HG03039 (cell line): ENCODE data around the gene TTYH3.
"Not testable (repeated sequence)": the region's sequence is repeated elsewhere in the genome, so short reads cannot be mapped to it uniquely, and the experiment has no call there.

Experiments used
- ATAC-seq: cut with Tn5 transposase; IDR thresholded peaks from one replicate; pipeline ENCODE4 v1.9.1; 2021; ENCODE audit warnings: mild to moderate bottlenecking, moderate library complexity; ENCODE audit not compliant: unreplicated experiment

TTYH3 gene

DNA sequence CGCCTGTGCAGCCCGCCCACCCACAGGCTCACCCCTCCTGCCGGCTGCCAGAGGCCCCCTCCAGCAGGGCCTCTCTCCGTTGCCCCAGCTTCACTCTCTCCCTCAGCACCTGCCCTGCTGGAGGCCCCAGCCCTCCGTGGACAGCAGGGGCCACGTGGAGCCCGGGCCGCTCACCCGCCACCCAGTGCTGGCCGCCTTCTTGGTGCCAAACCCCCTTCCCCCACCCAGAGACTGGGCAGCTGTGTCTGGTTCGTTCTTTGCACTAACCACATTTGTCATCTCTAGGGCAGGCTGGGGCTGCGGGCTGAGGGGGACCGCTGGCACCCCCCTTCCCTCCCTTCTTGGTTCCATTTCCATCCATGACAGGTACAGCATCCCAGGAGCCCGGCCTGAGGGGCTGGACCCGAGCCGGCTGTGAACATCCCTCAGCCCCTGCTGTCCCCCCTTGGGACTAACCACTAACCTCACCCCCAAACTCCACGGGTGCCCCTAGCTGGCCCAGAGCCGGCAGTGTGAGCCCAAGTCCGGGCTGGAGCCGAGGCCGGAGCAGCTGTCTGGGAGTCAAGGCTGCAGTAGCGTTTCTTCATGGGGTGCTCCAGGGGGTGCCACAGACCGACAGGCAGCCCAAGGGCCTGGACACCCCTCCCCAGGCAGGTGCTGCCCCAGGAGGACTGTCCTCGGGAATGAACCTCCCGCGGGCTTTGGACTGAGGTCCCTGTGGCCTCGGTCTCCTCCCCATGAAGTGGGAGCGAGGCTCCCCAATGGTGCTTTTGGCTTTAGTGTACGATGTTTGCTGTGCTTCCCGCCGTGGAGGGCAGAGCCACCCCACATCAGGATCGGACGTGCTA is 30.7 kb downstream of the TTYH3 start:
- ATAC-seq, result no peak

- no peak for ATAC-seq
Observed at GRCh38 chr7:2663121-2663886, 31.5 kb downstream of the TTYH3 start.

DNA sequence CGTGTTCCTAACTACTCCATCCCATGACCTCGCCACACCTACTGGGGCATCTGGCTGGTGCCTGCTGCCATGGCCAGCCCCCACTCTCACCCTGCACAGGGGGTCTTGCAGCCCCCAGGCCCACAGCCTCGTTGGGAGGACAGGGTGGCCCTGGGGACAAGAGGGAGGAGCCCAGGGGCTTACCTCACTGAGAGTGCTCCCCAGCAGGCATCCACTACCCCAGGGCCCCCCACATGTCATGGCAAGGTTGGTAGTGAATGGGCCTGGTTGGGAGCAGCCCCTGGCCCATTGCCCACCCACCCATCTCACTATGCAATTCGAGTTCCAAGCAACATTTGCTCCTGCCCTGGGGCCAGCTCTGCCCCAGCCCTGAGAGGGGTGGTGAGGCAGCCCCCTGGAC is 32.2 kb downstream of the TTYH3 start:
- no peak for ATAC-seq

- no peak for ATAC-seq
Observed at GRCh38 chr7:2665359-2665791, 33.6 kb downstream of the TTYH3 start.

DNA sequence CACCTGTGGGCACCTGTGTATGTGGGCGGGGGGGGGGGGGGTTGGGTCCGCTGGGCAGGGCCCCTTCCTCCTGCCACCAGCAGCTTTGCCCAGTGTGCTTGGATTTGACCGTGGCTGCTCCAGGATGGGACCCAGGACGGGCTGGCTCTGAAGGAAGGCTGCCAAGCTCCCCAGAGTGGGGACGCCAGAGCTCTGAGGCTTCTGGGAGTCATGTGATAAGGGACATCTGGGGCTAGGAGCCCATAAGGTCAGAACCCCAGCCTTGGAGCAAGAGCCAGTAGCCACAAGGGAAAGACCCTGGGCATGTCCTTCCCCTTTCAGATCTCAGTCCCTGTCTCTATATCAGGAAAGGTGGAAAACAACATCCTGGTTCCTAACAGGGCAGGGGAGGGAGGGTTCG is 34.4 kb downstream of the TTYH3 start:
- ATAC-seq, result no peak

GRCh38 chr7:2666588-2667250 is 34.9 kb downstream of the TTYH3 start:
- no peak for ATAC-seq

GRCh38 chr7:2667843-2668242 is 36.1 kb downstream of the TTYH3 start:
- ATAC-seq, result no peak

- ATAC-seq, result no peak
Observed at GRCh38 chr7:2668401-2668800, 36.6 kb downstream of the TTYH3 start.

- ATAC-seq, result no peak
Observed at GRCh38 chr7:2670171-2670570, 38.4 kb downstream of the TTYH3 start.

- peak; percentile 61 for ATAC-seq
Observed at GRCh38 chr7:2670720-2671391, 39.1 kb downstream of the TTYH3 start.

DNA sequence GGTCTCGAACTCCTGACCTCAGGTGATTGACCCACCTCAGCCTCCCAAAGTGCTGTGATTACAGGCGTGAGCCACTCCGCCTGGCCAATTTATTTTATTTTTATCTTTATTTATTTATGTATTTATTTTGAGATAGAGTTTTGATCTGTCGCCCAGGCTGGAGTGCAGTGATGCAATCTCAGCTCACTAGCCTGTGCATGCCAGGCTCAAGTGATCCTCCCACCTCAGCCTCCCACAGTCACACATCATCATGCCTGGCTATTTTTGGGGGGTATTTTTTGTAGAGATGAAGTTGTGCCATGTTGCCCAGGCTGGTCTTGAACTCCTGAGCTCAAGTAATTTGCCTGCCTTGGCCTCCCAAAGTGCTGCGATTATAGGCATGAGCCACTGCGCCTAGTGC is 41.4 kb downstream of the TTYH3 start:
- ATAC-seq, result not testable (repeated sequence)

DNA sequence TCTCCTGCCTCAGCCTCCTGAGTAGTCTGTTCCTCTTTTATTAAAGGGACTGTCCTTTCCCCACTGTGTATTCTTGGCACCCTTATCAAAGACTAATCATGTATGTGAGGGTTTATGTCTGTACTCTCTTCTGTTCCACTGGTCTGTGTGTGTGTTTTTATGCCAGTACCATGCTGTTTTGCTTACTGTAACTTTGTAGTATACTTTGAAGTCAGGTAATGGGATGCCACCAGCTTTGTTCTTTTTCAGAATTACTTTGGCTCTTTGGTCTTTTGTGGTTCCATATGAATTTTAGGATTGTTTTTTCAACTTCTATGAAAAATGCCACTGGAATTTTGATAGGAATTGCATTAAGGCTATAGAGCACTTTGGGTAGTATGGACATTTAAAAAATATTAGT is 42.1 kb downstream of the TTYH3 start:
- ATAC-seq, result no peak

- ATAC-seq, result no peak
Observed at GRCh38 chr7:2675256-2675764, 43.5 kb downstream of the TTYH3 start.

DNA sequence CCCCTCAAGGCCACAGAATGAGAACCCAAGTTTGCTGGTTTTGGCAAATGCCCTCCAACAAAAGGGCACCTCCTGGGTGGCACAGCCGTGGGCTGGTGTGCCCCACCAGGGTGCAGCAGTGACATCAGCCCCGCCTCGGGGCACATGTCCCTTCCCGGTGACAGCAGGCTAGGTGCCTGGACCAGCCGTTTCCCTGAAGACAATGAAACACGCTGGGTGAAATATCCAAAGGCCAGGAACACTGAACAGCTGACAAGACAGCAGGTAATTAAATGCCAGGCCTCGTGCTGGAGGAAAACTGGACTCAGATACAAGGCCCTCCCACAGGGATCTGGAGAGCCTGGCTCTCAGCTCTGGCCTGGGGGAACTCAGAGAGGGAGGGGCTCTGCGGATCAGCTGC is 44.8 kb downstream of the TTYH3 start:
- not testable (repeated sequence) for ATAC-seq

GRCh38 chr7:2678454-2678853 is 46.7 kb downstream of the TTYH3 start:
- ATAC-seq, result not testable (repeated sequence)

GRCh38 chr7:2679135-2680127 is 47.6 kb downstream of the TTYH3 start:
- not testable (repeated sequence) for ATAC-seq

GRCh38 chr7:2680256-2680655 is 48.5 kb downstream of the TTYH3 start:
- ATAC-seq, result no peak

GRCh38 chr7:2680792-2681490 is 49.2 kb downstream of the TTYH3 start:
- no peak for ATAC-seq
